H1 (cell line): ENCODE results near the gene PHF8. TPM values are rescaled to one million over a fixed set of nuclear protein-coding genes. Genes with fewer than 3 reads are reported as not detected.

ENCODE experiments used
- CTCF ChIA-PET: fragments of 300-600 bp; sonication (Branson Sonifier 250); formaldehyde crosslinking; loops from one replicate; lab custom pipeline; 2021; ENCODE audit not compliant: partially characterized antibody; lab: Charles Lee
- POLR2A ChIA-PET: fragments of 300-600 bp; sonication (Branson Sonifier 250); formaldehyde crosslinking; loops from one replicate; lab custom pipeline; 2021; ENCODE audit warnings: inconsistent platforms; ENCODE audit not compliant: partially characterized antibody; lab: Charles Lee
- DNase-seq, 2 experiments: peaks; one replicate each; pipeline versions ENCODE4 v3.0.0 to v3.0.0-alpha.2; 2010 to 2022; ENCODE audit warnings: low spot score in 2 of 2, low read depth in 1 of 2, mixed read lengths in 1 of 2
- FAIRE-seq: peaks from 2 replicates; lab custom pipeline; 2011; peaks lifted over from hg19 to GRCh38; lab: Jason Lieb, UNC
- H2AFZ ChIP-seq: 2 replicates; pipeline ENCODE4 v1.8.1; 2012; ENCODE audit warnings: low read length, inconsistent platforms
- H2AK5ac ChIP-seq: 2 replicates; pipeline ENCODE4 v1.6.1; 2013; ENCODE audit warnings: low read depth, low read length
- H2BK120ac ChIP-seq: replicated peaks from 2 replicates; pipeline ENCODE3; 2013; ENCODE audit warnings: low read depth, low read length, inconsistent platforms
- H2BK12ac ChIP-seq: 2 replicates; pipeline ENCODE4 v1.6.1; 2013; ENCODE audit warnings: low read depth, low read length
- H2BK15ac ChIP-seq: 2 replicates; pipeline ENCODE4 v1.6.1; 2013; ENCODE audit warnings: low read length
- H2BK20ac ChIP-seq: 2 replicates; pipeline ENCODE4 v1.6.1; 2013; ENCODE audit warnings: low read length
- H2BK5ac ChIP-seq: 2 replicates; pipeline ENCODE4 v1.6.1; 2013; ENCODE audit warnings: low read depth, low read length
- H3K14ac ChIP-seq: 2 replicates; pipeline ENCODE4 v1.6.1; 2013; ENCODE audit warnings: inconsistent platforms; ENCODE audit not compliant: insufficient read length
- H3K18ac ChIP-seq: 2 replicates; pipeline ENCODE4 v1.6.1; 2013; ENCODE audit warnings: low read length; ENCODE audit errors: extremely low read depth
- H3K23ac ChIP-seq: 2 replicates; pipeline ENCODE4 v1.6.1; 2013; ENCODE audit warnings: inconsistent platforms; ENCODE audit not compliant: insufficient read length
- H3K23me2 ChIP-seq: 2 replicates; pipeline ENCODE4 v1.6.1; 2013; ENCODE audit warnings: low read depth, low read length
- H3K27ac ChIP-seq: 2 replicates; pipeline ENCODE4 v1.6.1; 2011; ENCODE audit warnings: low read depth, low read length, inconsistent platforms
- H3K27me3 ChIP-seq, 4 experiments: replicated peaks in 1 of 4; 1 replicate in 1 of 4; 2 replicates in 3 of 4; pipeline versions ENCODE4 v1.6.1 to v1.8.1; 2011 to 2013; ENCODE audit warnings: low read length in 3 of 4, mild to moderate bottlenecking in 3 of 4, inconsistent platforms in 2 of 4, mixed read lengths in 2 of 4, moderate library complexity in 1 of 4; ENCODE audit not compliant: control insufficient read depth in 3 of 4, insufficient read depth in 3 of 4; ENCODE audit errors: extremely low read depth in 1 of 4
- H3K36me3 ChIP-seq, 4 experiments: 2 replicates each; pipeline versions ENCODE4 v1.6.1 to v1.8.1; 2011 to 2013; ENCODE audit warnings: mild to moderate bottlenecking in 4 of 4, low read length in 3 of 4, moderate library complexity in 2 of 4, control low read depth in 1 of 4, inconsistent platforms in 1 of 4; ENCODE audit not compliant: insufficient read depth in 4 of 4, control insufficient read depth in 2 of 4
- H3K4ac ChIP-seq: replicated peaks from 2 replicates; pipeline ENCODE3; 2013; ENCODE audit warnings: low read length, low read depth, mixed read lengths, inconsistent platforms; ENCODE audit not compliant: insufficient read length
- H3K4me1 ChIP-seq, 4 experiments: replicated peaks in 1 of 4; 1 replicate in 1 of 4; 2 replicates in 3 of 4; pipeline versions ENCODE4 v1.6.1 to v1.8.1; 2011 to 2013; ENCODE audit warnings: low read length in 3 of 4, inconsistent platforms in 2 of 4, mixed read lengths in 1 of 4; ENCODE audit not compliant: insufficient read depth in 4 of 4, control insufficient read depth in 3 of 4
- H3K4me2 ChIP-seq, 2 experiments: 2 replicates each; pipeline versions ENCODE4 v1.6.1 to v1.8.1; 2011 to 2013; ENCODE audit warnings: low read depth in 2 of 2, low read length in 2 of 2, control low read depth in 1 of 2, inconsistent platforms in 1 of 2, mild to moderate bottlenecking in 1 of 2; ENCODE audit not compliant: insufficient read depth in 1 of 2
- H3K4me3 ChIP-seq, 4 experiments: fragments of 200-600, 300-600 bp in 1 of 4; sonication (generic), shearing (Covaris generic), sonication (Bioruptor Twin) in 1 of 4; 2 replicates each; pipeline versions ENCODE4 v1.5.1 to v1.8.1; 2011 to 2016; ENCODE audit warnings: low read length in 4 of 4, low read depth in 3 of 4, control low read depth in 2 of 4, inconsistent platforms in 2 of 4, mild to moderate bottlenecking in 2 of 4, mixed read lengths in 1 of 4, moderate library complexity in 1 of 4; ENCODE audit not compliant: insufficient read depth in 2 of 4; ENCODE audit errors: extremely low read depth in 1 of 4
- H3K56ac ChIP-seq: replicated peaks from 2 replicates; pipeline ENCODE3; 2013; ENCODE audit warnings: low read depth, mild to moderate bottlenecking, mixed read lengths, low read length, inconsistent platforms; ENCODE audit not compliant: insufficient read length
- H3K79me1 ChIP-seq: 2 replicates; pipeline ENCODE4 v1.6.1; 2013; ENCODE audit warnings: low read depth, low read length, control low read depth
- H3K79me2 ChIP-seq, 2 experiments: 2 replicates each; pipeline versions ENCODE4 v1.6.1 to v1.8.1; 2012 to 2013; ENCODE audit warnings: low read length in 2 of 2, mild to moderate bottlenecking in 2 of 2, inconsistent platforms in 1 of 2; ENCODE audit not compliant: insufficient read depth in 2 of 2, control insufficient read depth in 1 of 2
- H3K9ac ChIP-seq, 4 experiments: replicated peaks in 1 of 4; 1 replicate in 1 of 4; 2 replicates in 3 of 4; pipeline versions ENCODE4 v1.6.1 to v1.8.1; 2011 to 2013; ENCODE audit warnings: low read depth in 3 of 4, low read length in 3 of 4, control low read depth in 2 of 4, mild to moderate bottlenecking in 2 of 4, moderate library complexity in 2 of 4, inconsistent platforms in 1 of 4; ENCODE audit errors: extremely low read depth in 1 of 4
- H3K9me3 ChIP-seq, 2 experiments: 2 replicates each; pipeline versions ENCODE4 v1.6.1 to v1.8.1; 2012 to 2013; ENCODE audit warnings: mild to moderate bottlenecking in 2 of 2, moderate library complexity in 2 of 2, control low read depth in 1 of 2, inconsistent platforms in 1 of 2, low read depth in 1 of 2, low read length in 1 of 2, mixed read lengths in 1 of 2; ENCODE audit not compliant: insufficient read depth in 2 of 2
- H4K20me1 ChIP-seq, 2 experiments: replicated peaks in 1 of 2; 2 replicates each; pipeline versions ENCODE3 to v1.8.1; 2011 to 2013; ENCODE audit warnings: inconsistent platforms in 2 of 2, low read length in 2 of 2, mild to moderate bottlenecking in 1 of 2; ENCODE audit not compliant: insufficient read depth in 2 of 2, control insufficient read depth in 1 of 2
- H4K5ac ChIP-seq: 2 replicates; pipeline ENCODE4 v1.6.1; 2013; ENCODE audit warnings: low read length, low read depth, mixed read lengths, inconsistent platforms; ENCODE audit not compliant: insufficient read length
- H4K8ac ChIP-seq: 2 replicates; pipeline ENCODE4 v1.8.0; 2013; ENCODE audit warnings: mild to moderate bottlenecking, moderate library complexity, low read length, inconsistent platforms; ENCODE audit not compliant: insufficient read depth; ENCODE audit errors: extremely low read depth
- H4K91ac ChIP-seq: replicated peaks from 2 replicates; pipeline ENCODE3; 2013; ENCODE audit warnings: low read length, mixed read lengths, inconsistent platforms; ENCODE audit not compliant: insufficient read length
- WGBS, 2 experiments: shearing (Covaris generic) in 1 of 2; methylation state at CpG; one replicate each; pipeline versions ENCODE4 v1.1.6 to v1.1.7; 2013 to 2015; ENCODE audit warnings: low lambda C conversion rate in 2 of 2, mixed read lengths in 2 of 2, inconsistent platforms in 1 of 2, low coverage in 1 of 2, missing lambda C conversion rate in 1 of 2; ENCODE audit not compliant: insufficient replicate concordance in 2 of 2, insufficient coverage in 1 of 2, insufficient read length in 1 of 2; ENCODE audit errors: extremely low coverage in 1 of 2, missing lambda C conversion rate in 1 of 2; 5-methylcytosine and 5-hydroxymethylcytosine counted together
- long read RNA-seq, 2 experiments: library from RNA in 1 of 2; library from capped mRNA in 1 of 2; stranded (forward); transcript quantifications; one replicate each; pipeline ENCODE4 v2.0.0, GENCODE V29; 2021; ENCODE audit warnings: inconsistent platforms in 1 of 2
- polyA minus RNA-seq, 3 experiments: library from RNA; depleted of rRNA, polyadenylated mRNA; stranded (reverse); fragments of >200 nt; gene quantifications; 1 replicate in 2 of 3; 2 replicates in 1 of 3; pipeline ENCODE4 v1.2.3, GENCODE V29; 2011
- polyA plus RNA-seq, 7 experiments: library from polyadenylated mRNA; depleted of rRNA in 3 of 7; stranded (reverse) in 5 of 7; unstranded in 2 of 7; fragments of >200 nt in 5 of 7; fragments of 200-250 nt in 2 of 7; gene quantifications; 1 replicate in 5 of 7; 2 replicates in 1 of 7; 4 replicates in 1 of 7; pipeline versions ENCODE4 v1.2.1 to v1.2.3, GENCODE V29; 2011 to 2013; ENCODE audit warnings: missing spikeins in 2 of 7, mixed read lengths in 2 of 7
- total RNA-seq: library from RNA; stranded (reverse); fragmentation: NEBNext Ultra II Directional; extraction: Animal tissue kit (Norgen Biotek cat#: 25700); gene quantifications from 2 replicates; pipeline ENCODE4 v1.2.1, GENCODE V29; 2021

Gene PHF8
- total RNA-seq (27.6 and 29.8 TPM in 2 replicates), polyA plus RNA-seq (2011; rRNA removed) (14.6 and 17.4 TPM in 2 replicates), polyA minus RNA-seq (2011; rRNA and poly(A)+ RNA removed) (41.1 and 73.2 TPM in 2 replicates)
- 15.8 TPM for polyA plus RNA-seq (2011; cell fraction: cytosol; rRNA removed)
- polyA plus RNA-seq (2011; cell fraction: nucleus; rRNA removed), result 37.5 TPM
- 16.2 to 22.4 TPM (median 18.8 TPM) in 4 replicates for polyA plus RNA-seq (2012, experiment 1 of 2)
- 6.3 TPM for polyA plus RNA-seq (2012, experiment 2 of 2)
- 12.6 TPM for polyA plus RNA-seq (2013, experiment 1 of 2)
- polyA plus RNA-seq (2013, experiment 2 of 2), result 12.0 TPM
- polyA minus RNA-seq (2011; cell fraction: cytosol; rRNA and poly(A)+ RNA removed), result 32.1 TPM
- polyA minus RNA-seq (2011; cell fraction: nucleus; rRNA and poly(A)+ RNA removed), result 59.7 TPM
- long read RNA-seq, experiment 1, partial matches to known transcripts, result 6 of 14 reads
- long read RNA-seq, experiment 1, other reads (novel, unspliced or antisense), result 8 of 14 reads
- long read RNA-seq, experiment 2, partial matches to known transcripts, result 0 of 1 reads
- long read RNA-seq, experiment 2, other reads (novel, unspliced or antisense), result 1 of 1 reads

- H3K14ac ChIP-seq, result no peak within 1 kb of the TSS
- ChIA-PET POLR2A (interaction anchor here (0.7 to 3.4 kb wide), 12 partner anchors 9 to 743 kb away, joined by 3 to 18 read pairs (median 3); partner anchors contain the start of gene FAM120C), CTCF (no interaction called here)
- H2AK5ac ChIP-seq, result peak within 1 kb of the TSS; percentile 53; the same call in 1 of the 2 replicates
- peak within 1 kb of the TSS; percentile 70 to 94 (median 86) for H3K9ac ChIP-seq
- peak within 1 kb of the TSS; percentile 50; the same call in 1 of the 2 replicates for H2BK12ac ChIP-seq
- peak within 1 kb of the TSS; percentile 98 for H4K8ac ChIP-seq
- H3K36me3 ChIP-seq, result peaks cover 0 to 23% (median 8%) of the 10 kb centered on the region in 4 experiments; a peak in 7 of 8 replicates
- no peaks in the 10 kb centered on the region for H3K79me1 ChIP-seq
- H3K4ac ChIP-seq, result peak within 1 kb of the TSS; percentile 53
- H3K4me3 ChIP-seq, result peak within 1 kb of the TSS; percentile 72 to 90 (median 78)
- peaks cover 1 to 7% (median 4%) of the 10 kb centered on the region in 4 experiments; a peak in 3 of 7 replicates for H3K4me1 ChIP-seq
- no peaks in the 10 kb centered on the region for H3K27me3 ChIP-seq
- H3K23me2 ChIP-seq, result peaks cover 7% of the 10 kb centered on the region
- H3K56ac ChIP-seq, result peak within 1 kb of the TSS; percentile 77
- H3K79me2 ChIP-seq, result no peaks in the 10 kb centered on the region
- H3K18ac ChIP-seq, result peak within 1 kb of the TSS; percentile 71; the same call in 1 of the 2 replicates
- no peak within 1 kb of the TSS for H2BK15ac ChIP-seq
- H4K20me1 ChIP-seq, result no peaks in the 10 kb centered on the region
- peak within 1 kb of the TSS; percentile 93 for H2BK5ac ChIP-seq
- peak within 1 kb of the TSS; percentile 91 for H3K27ac ChIP-seq
- peak within 1 kb of the TSS; percentile 83 for H4K5ac ChIP-seq
- no peak within 1 kb of the TSS for H3K23ac ChIP-seq
- WGBS, 2 experiments, result 2% methylated on average over 26 of the region's 66 CpGs; no CpG with 5 or more reads in 1 of the 2 experiments
- no peak within 1 kb of the TSS for H2BK20ac ChIP-seq
- H4K91ac ChIP-seq, result no peak within 1 kb of the TSS
- no peak within 1 kb of the TSS for H2BK120ac ChIP-seq
- peak; percentile 86 to 92 for DNase-seq
- peak; percentile 69 for FAIRE-seq
- no peaks in the 10 kb centered on the region for H3K9me3 ChIP-seq
- H3K4me2 ChIP-seq, result peak within 1 kb of the TSS; percentile 78 to 88
- peak within 1 kb of the TSS; percentile 32; the same call in 1 of the 2 replicates for H2AFZ ChIP-seq
Observed at GRCh38 chrX:54044126-54044876, at the start of gene PHF8. Gene PHF8, minus strand, starts transcription at chrX:54044473. Its CDS starts 1,745 bp downstream, at chrX:54042728.
